ENCODE measurements around the gene TMEM175.

TMEM175 gene

GRCh38 chr4:931960-932712, at the start of gene TMEM175, which contains the start of gene GAK:
Gene TMEM175, plus strand, starts transcription at chr4:932460. Its CDS starts 15,280 bp downstream, at chr4:947740.
Gene GAK, minus strand, starts transcription at chr4:932316. Its CDS starts 129 bp downstream, at chr4:932187.
- peak; percentile 91 for DNase-seq (ENCODE audit: low read depth)

DNA sequence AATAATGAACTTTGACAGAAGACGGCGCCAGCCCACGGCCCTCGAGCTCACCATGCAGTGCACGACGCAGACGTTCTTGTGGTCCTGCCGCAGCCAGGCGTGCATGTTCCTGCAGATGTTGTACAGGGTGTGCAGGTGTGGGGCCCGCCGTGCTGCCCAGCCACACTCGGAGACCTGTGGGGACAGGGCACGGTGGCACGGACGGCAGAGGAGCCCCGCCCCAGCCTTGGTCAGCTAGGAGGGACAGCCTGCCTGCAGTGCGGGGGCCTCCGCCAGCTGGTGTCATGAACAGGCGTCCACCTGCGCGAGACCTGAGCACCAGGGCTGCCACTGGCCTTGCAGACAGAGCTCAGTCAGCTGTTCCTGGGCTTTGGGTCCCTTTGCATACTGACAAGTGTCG, 49.6 kb upstream of the TMEM175 start:
- no peak for DNase-seq (ENCODE audit: low read depth)

- DNase-seq (ENCODE audit: low read depth) = no peak
Measured at GRCh38 chr4:883377-884095, 48.7 kb upstream of the TMEM175 start.

GRCh38 chr4:884259-884658, 48.0 kb upstream of the TMEM175 start:
- DNase-seq (ENCODE audit: low read depth) = no peak

DNA sequence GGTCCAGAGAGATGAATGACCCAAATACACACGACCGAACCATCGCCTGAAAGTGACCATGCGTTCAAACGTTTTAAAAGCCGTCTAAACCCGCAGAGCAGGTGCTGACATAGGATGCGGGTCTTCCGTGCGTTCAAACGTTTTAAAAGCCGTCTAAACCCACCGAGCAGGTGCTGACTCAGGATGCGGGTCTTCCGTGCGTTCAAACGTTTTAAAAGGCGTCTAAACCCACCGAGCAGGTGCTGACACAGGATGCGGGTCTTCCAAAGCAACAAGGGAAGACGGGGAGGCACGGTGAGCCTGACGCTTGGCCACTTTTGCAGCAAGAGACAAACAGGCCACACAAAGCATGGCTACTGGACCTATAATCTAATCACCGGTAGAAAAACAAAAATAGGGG, 47.4 kb upstream of the TMEM175 start:
- no peak for DNase-seq (ENCODE audit: low read depth)

DNA sequence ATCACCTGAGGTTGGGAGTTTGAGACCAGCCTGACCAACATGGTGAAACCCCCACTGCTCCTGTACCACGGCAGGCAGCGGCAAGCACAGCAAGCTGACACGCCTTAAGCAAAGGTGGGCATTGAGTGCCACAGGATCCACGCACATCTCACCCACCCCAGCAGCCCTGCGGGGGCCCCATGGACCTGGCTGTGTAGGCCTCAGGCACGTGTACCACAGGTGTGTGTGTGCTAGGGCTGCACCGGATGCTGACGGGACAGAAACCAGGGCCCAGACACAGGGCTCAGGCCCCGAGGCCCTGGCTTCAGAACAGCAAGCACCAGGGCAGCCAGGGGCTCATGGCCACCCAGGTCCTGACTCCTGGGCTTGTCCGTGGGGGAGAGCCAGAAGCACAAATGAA, 46.9 kb upstream of the TMEM175 start:
- no peak for DNase-seq (ENCODE audit: low read depth)

GRCh38 chr4:886244-886643, 46.0 kb upstream of the TMEM175 start:
- DNase-seq (ENCODE audit: low read depth) = no peak

DNA sequence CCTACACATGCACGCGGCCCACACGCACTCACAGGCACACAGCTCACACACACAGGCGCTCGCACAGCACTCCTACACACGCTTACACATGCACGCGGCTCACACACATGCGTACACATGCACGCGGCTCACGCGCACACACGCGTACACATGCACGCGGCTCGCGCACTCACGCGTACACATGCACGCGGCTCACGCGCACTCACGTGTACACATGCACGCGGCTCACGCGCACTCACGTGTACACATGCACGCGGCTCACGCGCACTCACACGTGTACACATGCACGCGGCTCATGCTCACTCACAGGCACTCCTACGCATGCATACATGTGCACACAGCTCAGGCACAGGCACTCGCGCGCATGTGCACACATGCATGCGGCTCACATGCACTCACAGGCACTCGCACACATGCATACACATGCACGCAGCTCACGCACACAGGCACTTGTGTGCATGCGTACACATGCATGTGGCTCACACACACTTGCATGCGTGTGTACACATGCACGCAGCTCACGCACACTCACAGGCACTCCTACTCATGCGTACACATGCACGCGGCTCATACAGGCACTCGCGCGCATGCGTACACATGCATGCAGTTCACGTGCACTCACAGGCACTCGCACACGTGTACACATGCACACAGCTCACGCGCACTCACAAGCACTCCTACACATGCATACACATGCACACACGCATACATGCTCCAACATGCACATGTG, 45.1 kb upstream of the TMEM175 start:
- DNase-seq (ENCODE audit: low read depth) = no peak

DNA sequence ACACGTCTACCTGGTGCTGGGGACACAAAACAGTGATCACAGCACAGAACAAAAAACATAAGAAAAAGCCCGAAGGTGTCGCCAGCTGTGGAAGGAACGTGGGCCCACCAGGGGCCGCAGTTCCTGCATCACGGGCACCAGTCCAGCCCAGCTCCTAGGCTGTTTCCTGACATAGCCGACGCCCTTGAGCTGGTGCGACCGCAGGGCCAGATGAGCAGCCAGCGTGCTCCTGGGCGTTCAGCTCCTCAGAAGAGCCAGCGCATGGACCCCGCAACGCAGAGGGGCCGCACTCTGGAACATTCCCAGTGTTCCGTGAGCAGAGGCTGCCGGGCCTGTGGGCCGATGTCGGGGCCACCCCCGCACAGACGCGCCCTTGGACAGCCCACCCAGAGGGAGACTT, 44.2 kb upstream of the TMEM175 start:
- DNase-seq (ENCODE audit: low read depth) = no peak

DNA sequence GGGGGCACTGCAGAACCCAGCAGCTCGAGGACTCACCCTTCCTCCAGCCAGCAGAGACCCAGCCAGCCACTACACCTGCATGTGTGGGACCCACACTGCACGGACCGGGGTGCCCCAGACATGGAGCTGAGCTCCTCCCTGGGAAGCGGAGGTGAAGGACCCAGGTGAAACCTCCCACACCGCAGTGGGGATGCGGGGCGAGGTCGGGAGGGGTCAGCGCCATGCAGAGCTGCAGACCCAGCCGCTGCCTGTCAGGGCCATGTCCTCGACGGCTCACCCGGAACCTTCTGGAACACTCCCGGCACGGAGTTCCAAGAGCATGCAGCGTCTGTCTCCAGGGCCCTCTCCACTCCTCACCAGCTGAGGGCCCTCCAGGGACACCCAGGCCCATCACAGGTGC, 42.7 kb upstream of the TMEM175 start:
- DNase-seq (ENCODE audit: low read depth) = no peak

DNA sequence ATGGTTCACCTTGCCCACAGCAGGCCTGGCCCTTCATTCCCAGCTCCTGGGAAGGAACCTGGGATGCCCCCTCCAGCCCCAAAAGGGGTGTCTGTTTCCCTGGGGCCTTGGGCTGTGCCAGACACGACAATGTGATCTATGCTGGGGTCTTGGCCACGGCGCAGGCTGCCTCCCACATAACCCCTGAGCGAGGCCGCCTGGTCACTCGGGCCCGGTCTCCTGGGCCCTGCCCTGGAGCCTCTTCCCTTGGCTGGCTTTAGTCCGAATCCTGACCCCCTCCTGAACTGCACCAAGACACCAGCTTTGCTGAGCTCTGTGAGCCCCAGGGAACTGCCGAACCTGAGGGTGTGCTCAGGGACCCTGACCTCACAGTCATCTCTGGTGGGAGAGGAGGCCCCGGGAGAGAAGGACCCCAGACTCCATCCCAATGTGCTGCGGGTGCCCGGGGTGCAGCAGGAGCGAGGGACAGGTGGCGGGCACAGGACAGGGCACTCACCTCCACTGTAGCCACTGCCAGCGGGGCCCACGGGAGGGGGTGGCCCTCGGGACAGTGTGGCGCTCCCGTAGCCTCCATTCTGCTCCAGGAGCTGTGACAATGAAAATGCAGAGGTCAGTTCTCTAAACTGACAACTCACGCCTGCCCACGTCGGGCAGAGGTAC, 42.1 kb upstream of the TMEM175 start:
- no peak for DNase-seq (ENCODE audit: low read depth)

DNA sequence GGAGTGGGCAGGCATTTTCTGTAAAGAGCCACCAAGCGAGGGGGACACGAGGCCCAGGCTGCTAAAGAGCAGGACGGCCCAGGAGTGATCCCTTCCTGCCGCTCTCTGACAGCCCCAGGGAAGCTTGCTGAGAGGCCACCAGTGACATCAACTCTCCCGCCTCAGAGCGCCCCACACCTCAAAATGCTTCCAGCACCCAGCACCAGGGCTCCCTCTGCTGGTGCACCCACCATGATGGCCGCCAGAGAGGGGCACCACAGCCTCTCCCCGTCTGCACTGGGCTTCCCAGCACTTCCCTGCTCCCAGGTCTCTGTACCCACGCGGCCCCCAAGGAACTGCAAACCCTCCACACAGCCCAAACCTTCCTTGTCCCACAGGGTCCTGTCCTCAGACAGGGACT, 40.5 kb upstream of the TMEM175 start:
- no peak for DNase-seq (ENCODE audit: low read depth)

GRCh38 chr4:892780-893179, 39.5 kb upstream of the TMEM175 start:
- no peak for DNase-seq (ENCODE audit: low read depth)

DNA sequence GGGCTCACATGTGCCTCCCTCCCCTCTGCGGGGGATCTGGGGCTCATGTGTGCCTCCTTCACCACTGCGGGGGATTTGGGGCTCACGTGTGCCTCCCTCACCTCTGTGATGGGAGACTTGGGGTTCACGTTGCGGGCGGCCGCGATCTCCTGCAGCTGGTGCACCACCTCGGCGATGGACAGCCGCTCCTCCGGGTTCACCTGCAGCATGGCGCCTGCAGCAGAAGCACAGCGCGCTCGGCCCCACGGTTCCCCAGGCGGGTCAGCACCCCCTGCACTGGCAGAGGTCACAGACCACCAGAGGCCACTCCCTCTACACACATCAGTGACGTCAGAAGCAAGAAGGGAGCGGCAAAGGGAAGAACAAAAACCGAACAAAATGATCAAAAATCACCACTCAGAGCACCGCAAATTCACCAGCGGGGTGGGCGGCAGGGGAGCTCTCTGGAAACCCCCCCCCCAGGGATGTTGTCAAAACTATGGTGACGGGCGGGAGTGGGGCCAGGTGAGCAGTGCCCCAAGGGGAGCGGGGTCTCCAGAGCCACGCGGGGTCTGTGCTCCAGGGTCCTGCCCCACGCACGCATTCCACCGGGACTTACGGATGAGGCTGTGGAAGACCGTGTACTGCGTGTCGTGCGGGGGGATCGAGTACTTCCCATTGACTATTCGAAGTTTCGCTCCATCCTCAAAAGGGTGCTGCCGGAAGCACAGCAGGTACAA, 38.8 kb upstream of the TMEM175 start:
- DNase-seq (ENCODE audit: low read depth) = no peak

- no peak for DNase-seq (ENCODE audit: low read depth)
Measured at GRCh38 chr4:893995-894705, 38.1 kb upstream of the TMEM175 start.

GRCh38 chr4:895596-895995, 36.7 kb upstream of the TMEM175 start:
- DNase-seq (ENCODE audit: low read depth) = no peak

- no peak for DNase-seq (ENCODE audit: low read depth)
Measured at GRCh38 chr4:896216-896615, 36.0 kb upstream of the TMEM175 start.

DNA sequence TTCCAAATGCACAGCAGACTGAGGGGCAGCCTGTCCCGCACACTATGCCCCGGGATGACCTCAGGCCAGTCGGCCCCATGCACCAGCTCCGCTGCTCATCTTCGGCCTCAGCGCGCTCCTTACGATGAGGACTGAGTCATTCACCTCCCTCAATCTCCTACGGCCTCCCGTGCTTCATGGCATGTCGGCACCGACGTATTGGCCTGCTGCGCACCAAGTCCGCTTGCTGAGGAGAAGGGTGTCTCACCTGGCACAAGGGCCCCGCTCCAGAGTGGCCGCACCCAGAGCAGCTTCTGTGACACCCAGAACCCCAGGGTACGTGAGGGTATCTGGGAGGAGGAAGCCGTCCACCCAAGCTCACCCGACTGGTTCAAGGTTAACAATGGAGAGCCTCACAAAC, 35.6 kb upstream of the TMEM175 start:
- no peak for DNase-seq (ENCODE audit: low read depth)

GRCh38 chr4:898123-898522, 34.1 kb upstream of the TMEM175 start:
- no peak for DNase-seq (ENCODE audit: low read depth)

GRCh38 chr4:898869-899555, 33.2 kb upstream of the TMEM175 start:
- DNase-seq (ENCODE audit: low read depth) = no peak

DNA sequence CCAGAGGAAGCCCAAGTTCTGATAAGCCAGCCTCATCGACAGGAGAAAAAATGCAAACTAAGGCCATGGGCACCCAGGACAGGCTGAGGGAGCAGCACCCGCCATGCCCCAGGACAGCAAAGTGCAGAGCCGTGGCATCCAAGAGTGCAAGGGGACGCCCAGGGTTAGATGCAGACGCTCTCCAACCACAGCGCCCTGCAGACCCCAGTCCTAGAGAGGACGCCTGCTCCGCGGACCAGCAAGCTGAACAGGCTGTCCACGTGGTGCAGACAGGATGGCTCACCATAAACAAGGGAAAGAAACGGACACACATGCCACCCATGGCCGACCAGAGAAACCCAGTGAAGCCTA, 32.7 kb upstream of the TMEM175 start:
- DNase-seq (ENCODE audit: low read depth) = no peak

Data from fibroblast of the conjunctiva (primary cell).